Keratinocyte (primary cell): Measurements from ENCODE around the gene RAET1E. TPM values are rescaled to one million over a fixed set of nuclear protein-coding genes. Genes with fewer than 3 reads are reported as not detected.

Experiments
- DNase-seq: peaks from one replicate; pipeline ENCODE4 v3.0.0-alpha.2; 2011; ENCODE audit warnings: low read depth, missing footprints, low spot score
- FAIRE-seq: peaks from 2 replicates; lab custom pipeline; 2011; peaks lifted over from hg19 to GRCh38; lab: Jason Lieb, UNC
- H2AFZ ChIP-seq: 2 replicates; pipeline ENCODE4 v1.6.0; 2012; ENCODE audit warnings: low read length, control low read depth, inconsistent platforms; ENCODE audit not compliant: control insufficient read depth
- H3K27ac ChIP-seq: 2 replicates; pipeline ENCODE4 v1.5.1; 2011; ENCODE audit warnings: low read length; ENCODE audit not compliant: control insufficient read depth, insufficient read depth
- H3K27me3 ChIP-seq: 3 replicates; pipeline ENCODE4 v1.6.0; 2011; ENCODE audit warnings: low read length; ENCODE audit not compliant: control insufficient read depth, insufficient read depth; ENCODE audit errors: extremely low read depth
- H3K36me3 ChIP-seq, 2 experiments: 2 replicates in 1 of 2; 3 replicates in 1 of 2; pipeline ENCODE4 v1.5.1; 2011; ENCODE audit warnings: low read length in 2 of 2, mild to moderate bottlenecking in 1 of 2; ENCODE audit not compliant: control insufficient read depth in 2 of 2, insufficient read depth in 2 of 2; ENCODE audit errors: extremely low read depth in 1 of 2
- H3K4me1 ChIP-seq: 3 replicates; pipeline ENCODE4 v1.5.1; 2011; ENCODE audit warnings: low read length; ENCODE audit not compliant: control insufficient read depth, insufficient read depth; ENCODE audit errors: extremely low read depth
- H3K4me2 ChIP-seq: 3 replicates; pipeline ENCODE4 v1.6.0; 2011; ENCODE audit warnings: low read depth, low read length; ENCODE audit not compliant: control insufficient read depth, insufficient read depth; ENCODE audit errors: extremely low read depth
- H3K4me3 ChIP-seq, 3 experiments: fragments of 200-600 bp in 1 of 3; sonication (generic) in 1 of 3; 2 replicates in 2 of 3; 3 replicates in 1 of 3; pipeline ENCODE4 v1.5.1; 2011 to 2016; ENCODE audit warnings: low read length in 3 of 3, mild to moderate bottlenecking in 3 of 3, control low read depth in 2 of 3, inconsistent platforms in 1 of 3, low read depth in 1 of 3, mixed read lengths in 1 of 3, mixed run types in 1 of 3, moderate library complexity in 1 of 3; ENCODE audit not compliant: control insufficient read depth in 2 of 3, insufficient read depth in 2 of 3; ENCODE audit errors: extremely low read depth in 1 of 3
- H3K79me2 ChIP-seq: 2 replicates; pipeline ENCODE4 v1.6.0; 2012; ENCODE audit warnings: low read length; ENCODE audit not compliant: control insufficient read depth, insufficient read depth
- H3K9ac ChIP-seq: 3 replicates; pipeline ENCODE4 v1.6.0; 2011; ENCODE audit warnings: low read length; ENCODE audit not compliant: control insufficient read depth, insufficient read depth; ENCODE audit errors: extremely low read depth
- H3K9me1 ChIP-seq: 3 replicates; pipeline ENCODE4 v1.6.0; 2011; ENCODE audit warnings: low read length; ENCODE audit not compliant: control insufficient read depth, insufficient read depth; ENCODE audit errors: extremely low read depth
- H3K9me3 ChIP-seq: 2 replicates; pipeline ENCODE4 v1.5.1; 2012; ENCODE audit warnings: low read depth, low read length; ENCODE audit not compliant: control insufficient read depth
- H4K20me1 ChIP-seq: 3 replicates; pipeline ENCODE4 v1.6.0; 2011; ENCODE audit warnings: low read length; ENCODE audit not compliant: control insufficient read depth, insufficient read depth; ENCODE audit errors: extremely low read depth
- EZH2 ChIP-seq: IDR thresholded peaks from one replicate; pipeline ENCODE4 v1.6.1; 2012; ENCODE audit warnings: inconsistent platforms, mild to moderate bottlenecking, low read length, moderate library complexity
- dilution Hi-C: fragments of 300-500 bp; cut with MboI; formaldehyde crosslinking; loops from one replicate; pipeline ENCODE4 v1.7.0; 2020; ENCODE audit warnings: low sequenced_read_pairs; ENCODE audit not compliant: extremely low pct_ligation_motif_present
- polyA plus RNA-seq, 5 experiments: library from polyadenylated mRNA; depleted of rRNA in 3 of 5; stranded (reverse) in 3 of 5; stranded (forward) in 1 of 5; unstranded in 1 of 5; fragments of >200 nt; gene quantifications; 1 replicate in 1 of 5; 2 replicates in 3 of 5; 3 replicates in 1 of 5; pipeline versions ENCODE4 v1.2.1 to v1.2.3, GENCODE V29; 2011 to 2012; ENCODE audit warnings: missing spikeins in 2 of 5, low read depth in 1 of 5, low replicate concordance in 1 of 5
- TF ChIP-seq, protein P1 (sequence below), 3 experiments: IDR thresholded peaks in 1 of 3; conservative IDR thresholded peaks in 1 of 3; optimal IDR thresholded peaks in 1 of 3; 2 replicates in 2 of 3; 3 replicates in 1 of 3; pipeline versions ENCODE3 to v1.5.1; 2011; ENCODE audit warnings: low read length in 3 of 3, mild to moderate bottlenecking in 3 of 3, moderate library complexity in 2 of 3, control low read depth in 1 of 3, inconsistent platforms in 1 of 3; ENCODE audit not compliant: insufficient read depth in 2 of 3; ENCODE audit errors: extremely low read depth in 1 of 3

RAET1E gene
- polyA plus RNA-seq, 1 donor (not counting 4 experiments of a cell fraction or from before 2014, with no cell fraction given) = 14.0 TPM

- Histone ChIP-seq H3K9me3 (no peaks in the 10 kb centered on the region), H3K4me2 (peak overlapping the region; percentile 89), H4K20me1 (no peaks in the 10 kb centered on the region), H3K27ac (peak overlapping the region; percentile 93), H3K79me2 (peaks cover 51% of the 10 kb centered on the region), H3K4me3 (no peak overlapping the region), H2AFZ (no peak overlapping the region), H3K36me3 (peaks cover 2 to 9% of the 10 kb centered on the region in 2 experiments), H3K9me1 (peaks cover 3% of the 10 kb centered on the region), H3K4me1 (peaks cover 70% of the 10 kb centered on the region), H3K9ac (peak overlapping the region; percentile 78), H3K27me3 (no peaks in the 10 kb centered on the region)
- DNase-seq (no peak), FAIRE-seq (no peak)
- dilution Hi-C loops = no loop called here
- no peak for TF ChIP-seq EZH2
- TF ChIP-seq, protein P1, sequence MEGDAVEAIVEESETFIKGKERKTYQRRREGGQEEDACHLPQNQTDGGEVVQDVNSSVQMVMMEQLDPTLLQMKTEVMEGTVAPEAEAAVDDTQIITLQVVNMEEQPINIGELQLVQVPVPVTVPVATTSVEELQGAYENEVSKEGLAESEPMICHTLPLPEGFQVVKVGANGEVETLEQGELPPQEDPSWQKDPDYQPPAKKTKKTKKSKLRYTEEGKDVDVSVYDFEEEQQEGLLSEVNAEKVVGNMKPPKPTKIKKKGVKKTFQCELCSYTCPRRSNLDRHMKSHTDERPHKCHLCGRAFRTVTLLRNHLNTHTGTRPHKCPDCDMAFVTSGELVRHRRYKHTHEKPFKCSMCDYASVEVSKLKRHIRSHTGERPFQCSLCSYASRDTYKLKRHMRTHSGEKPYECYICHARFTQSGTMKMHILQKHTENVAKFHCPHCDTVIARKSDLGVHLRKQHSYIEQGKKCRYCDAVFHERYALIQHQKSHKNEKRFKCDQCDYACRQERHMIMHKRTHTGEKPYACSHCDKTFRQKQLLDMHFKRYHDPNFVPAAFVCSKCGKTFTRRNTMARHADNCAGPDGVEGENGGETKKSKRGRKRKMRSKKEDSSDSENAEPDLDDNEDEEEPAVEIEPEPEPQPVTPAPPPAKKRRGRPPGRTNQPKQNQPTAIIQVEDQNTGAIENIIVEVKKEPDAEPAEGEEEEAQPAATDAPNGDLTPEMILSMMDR (optimal IDR thresholded peaks at IDR 0.05 in 1 of 3, IDR thresholded peaks at IDR 0.05 in 1 of 3, conservative IDR thresholded peaks at IDR 0.05 in 1 of 3; ENCODE audit: extremely low read depth in 1 of 3, insufficient read depth in 2 of 3, low read length in 3 of 3) = no peak
Observed at GRCh38 chr6:149857541-149857940, 40.4 kb downstream of the RAET1E start.

GRCh38 chr6:149856256-149856994, 41.5 kb downstream of the RAET1E start:
- Histone ChIP-seq H3K9me3 (no peaks in the 10 kb centered on the region), H3K27me3 (no peaks in the 10 kb centered on the region), H3K9me1 (peaks cover 3% of the 10 kb centered on the region), H3K79me2 (peaks cover 43% of the 10 kb centered on the region), H3K36me3 (peaks cover 2 to 6% of the 10 kb centered on the region in 2 experiments), H3K9ac (peak overlapping the region; percentile 78), H2AFZ (no peak overlapping the region), H3K4me1 (peaks cover 73% of the 10 kb centered on the region), H3K27ac (peak overlapping the region; percentile 93), H3K4me2 (peak overlapping the region; percentile 89), H4K20me1 (no peaks in the 10 kb centered on the region), H3K4me3 (peak overlapping the region; percentile 3 to 66 (median 9))
- FAIRE-seq = no peak
- no peak for TF ChIP-seq EZH2
- TF ChIP-seq, protein P1 (optimal IDR thresholded peaks at IDR 0.05 in 1 of 3, IDR thresholded peaks at IDR 0.05 in 1 of 3, conservative IDR thresholded peaks at IDR 0.05 in 1 of 3; ENCODE audit: extremely low read depth in 1 of 3, insufficient read depth in 2 of 3, low read length in 3 of 3) = no peak
- no peak for DNase-seq
- dilution Hi-C loops = no loop called here
